ENCODE measurements around the gene PIH1D2.

The PIH1D2 gene

DNA sequence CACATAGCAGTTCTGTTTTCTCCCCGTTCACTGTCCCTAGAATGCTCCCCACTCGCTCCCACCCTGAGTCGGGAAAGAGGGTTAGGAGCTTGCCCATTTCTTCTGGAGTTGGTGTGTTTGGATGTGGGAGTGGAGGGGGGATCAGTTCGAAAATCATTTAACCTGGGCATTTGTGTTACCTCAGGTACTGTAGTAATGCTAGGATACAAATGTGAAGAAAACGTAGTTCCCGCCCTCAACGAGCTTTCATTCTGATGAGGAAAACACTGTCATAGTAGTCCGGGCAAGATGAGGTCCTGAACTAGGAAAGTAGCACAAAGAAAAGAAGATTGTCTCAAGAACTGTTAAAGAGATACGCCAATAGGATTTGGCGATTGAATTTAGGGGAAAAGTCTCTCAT, 13.4 kb upstream of the PIH1D2 start:
- no peak for DNase-seq (ENCODE audit: low spot score)
- in situ Hi-C loops (cut with MboI; ENCODE audit: low pct_unique_long_range_greater_than_20kb, low sequenced_read_pairs, unreplicated experiment), result no loop called here

DNA sequence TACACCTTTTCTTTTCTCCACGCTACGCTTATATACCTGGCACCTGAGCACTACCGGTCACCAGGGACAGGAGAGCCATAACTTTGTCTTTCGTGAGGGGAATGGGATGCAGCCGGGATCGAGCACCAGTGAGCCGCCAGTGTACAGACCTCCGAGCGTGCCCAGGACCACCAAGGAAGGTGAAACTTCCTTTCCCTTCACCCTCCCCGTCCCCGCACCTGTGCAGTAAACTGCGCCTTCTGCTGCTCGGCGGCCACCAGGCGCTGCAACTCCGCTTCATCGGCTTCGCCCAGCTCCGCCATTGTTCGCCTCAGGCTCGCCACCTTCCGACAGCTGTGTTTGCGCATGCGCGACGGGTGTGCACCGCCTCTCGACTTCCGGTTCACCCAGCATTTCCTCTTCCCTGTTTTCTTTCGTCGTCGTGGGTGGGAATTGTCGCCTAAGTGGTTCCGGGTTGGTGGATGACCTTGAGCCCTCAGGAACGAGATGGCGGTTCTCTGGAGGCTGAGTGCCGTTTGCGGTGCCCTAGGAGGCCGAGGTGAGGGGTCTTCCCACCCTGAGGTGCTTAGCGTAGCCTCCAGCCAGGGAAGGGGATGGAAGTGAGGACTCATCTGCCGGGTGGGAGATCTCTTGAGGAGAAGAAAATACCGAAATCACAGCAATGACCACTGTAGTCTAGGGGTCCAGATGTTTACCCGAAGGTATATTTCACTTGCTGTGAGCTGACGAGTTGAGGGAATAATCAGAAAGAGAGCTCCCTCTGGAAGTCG, 12.8 kb upstream of the PIH1D2 start, which contains the start of the genes SDHD and TIMM8B:
SDHD (plus strand) TSS at position 452 of the 770 bp plus-strand sequence; CDS start at position 487, 35 bp downstream.
TIMM8B (minus strand) TSS at position 335 of the 770 bp plus-strand sequence; CDS start at position 302, 33 bp downstream.
- DNase-seq (ENCODE audit: low spot score), result peak; percentile 90
- in situ Hi-C loops (cut with MboI; ENCODE audit: low pct_unique_long_range_greater_than_20kb, low sequenced_read_pairs, unreplicated experiment), result no loop called here
- TF ChIP-seq, protein P1, sequence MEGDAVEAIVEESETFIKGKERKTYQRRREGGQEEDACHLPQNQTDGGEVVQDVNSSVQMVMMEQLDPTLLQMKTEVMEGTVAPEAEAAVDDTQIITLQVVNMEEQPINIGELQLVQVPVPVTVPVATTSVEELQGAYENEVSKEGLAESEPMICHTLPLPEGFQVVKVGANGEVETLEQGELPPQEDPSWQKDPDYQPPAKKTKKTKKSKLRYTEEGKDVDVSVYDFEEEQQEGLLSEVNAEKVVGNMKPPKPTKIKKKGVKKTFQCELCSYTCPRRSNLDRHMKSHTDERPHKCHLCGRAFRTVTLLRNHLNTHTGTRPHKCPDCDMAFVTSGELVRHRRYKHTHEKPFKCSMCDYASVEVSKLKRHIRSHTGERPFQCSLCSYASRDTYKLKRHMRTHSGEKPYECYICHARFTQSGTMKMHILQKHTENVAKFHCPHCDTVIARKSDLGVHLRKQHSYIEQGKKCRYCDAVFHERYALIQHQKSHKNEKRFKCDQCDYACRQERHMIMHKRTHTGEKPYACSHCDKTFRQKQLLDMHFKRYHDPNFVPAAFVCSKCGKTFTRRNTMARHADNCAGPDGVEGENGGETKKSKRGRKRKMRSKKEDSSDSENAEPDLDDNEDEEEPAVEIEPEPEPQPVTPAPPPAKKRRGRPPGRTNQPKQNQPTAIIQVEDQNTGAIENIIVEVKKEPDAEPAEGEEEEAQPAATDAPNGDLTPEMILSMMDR (IDR thresholded peaks at IDR 0.05; ENCODE audit: extremely low read depth, insufficient read depth, missing control alignments), result no peak

More for the DNA sequence above, 13.4 kb upstream of the PIH1D2 start:
- TF ChIP-seq, protein P1 (IDR thresholded peaks at IDR 0.05; ENCODE audit: extremely low read depth, insufficient read depth, missing control alignments), result no peak

DNA sequence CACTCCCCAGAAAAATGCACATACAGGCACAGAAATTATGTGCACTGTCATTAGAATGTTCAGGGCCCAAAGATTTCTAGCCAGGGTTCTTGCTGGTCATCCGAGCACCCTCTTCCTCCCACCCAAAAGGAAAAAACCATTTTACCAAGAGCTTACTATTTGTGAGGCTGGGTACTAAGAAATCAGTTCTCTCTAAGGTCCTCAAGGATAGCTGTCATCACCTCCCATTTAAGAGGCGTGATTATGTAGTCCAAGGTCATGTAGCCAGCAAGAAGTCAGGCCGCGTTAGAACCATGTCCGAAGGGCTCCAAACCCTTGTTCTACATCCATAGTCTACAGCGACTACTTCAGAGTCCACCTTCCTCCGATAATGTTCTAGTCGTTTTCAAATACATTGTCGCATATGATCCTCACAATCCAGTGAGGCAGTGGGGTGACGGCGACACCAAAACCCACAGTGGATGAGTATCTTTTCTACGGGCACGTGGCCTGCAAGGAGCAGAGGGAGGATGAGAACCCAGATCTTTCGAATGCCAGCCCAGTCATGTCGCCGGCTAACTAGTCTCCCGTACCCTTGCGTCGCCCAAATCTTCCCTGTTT, 12.1 kb upstream of the PIH1D2 start:
- TF ChIP-seq, protein P1 (IDR thresholded peaks at IDR 0.05; ENCODE audit: extremely low read depth, insufficient read depth, missing control alignments), result no peak
- in situ Hi-C loops (cut with MboI; ENCODE audit: low pct_unique_long_range_greater_than_20kb, low sequenced_read_pairs, unreplicated experiment), result no loop called here
- peak; percentile 28 for DNase-seq (ENCODE audit: low spot score)

DNA sequence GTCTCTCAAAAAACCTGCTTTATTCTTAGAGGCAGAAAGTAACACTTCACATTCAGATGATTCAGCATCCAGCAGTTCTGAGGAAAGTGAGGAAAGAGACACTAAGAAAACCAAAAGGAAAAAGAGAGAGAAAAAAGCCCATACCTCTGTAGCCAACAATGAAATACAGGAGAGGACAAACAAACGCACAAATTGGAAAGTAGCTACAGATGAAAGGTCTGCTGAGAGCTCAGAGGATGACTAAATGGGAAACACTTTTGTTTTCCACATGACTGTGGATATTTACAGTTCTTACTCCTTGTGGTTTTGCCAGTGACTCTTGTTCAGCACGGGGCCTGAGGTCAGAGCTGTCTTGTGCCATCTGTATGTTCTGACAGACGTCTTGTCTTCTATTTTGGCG, 8.9 kb upstream of the PIH1D2 start:
- in situ Hi-C loops (cut with MboI; ENCODE audit: low pct_unique_long_range_greater_than_20kb, low sequenced_read_pairs, unreplicated experiment), result no loop called here
- TF ChIP-seq, protein P1 (IDR thresholded peaks at IDR 0.05; ENCODE audit: extremely low read depth, insufficient read depth, missing control alignments), result no peak
- DNase-seq (ENCODE audit: low spot score), result no peak

DNA sequence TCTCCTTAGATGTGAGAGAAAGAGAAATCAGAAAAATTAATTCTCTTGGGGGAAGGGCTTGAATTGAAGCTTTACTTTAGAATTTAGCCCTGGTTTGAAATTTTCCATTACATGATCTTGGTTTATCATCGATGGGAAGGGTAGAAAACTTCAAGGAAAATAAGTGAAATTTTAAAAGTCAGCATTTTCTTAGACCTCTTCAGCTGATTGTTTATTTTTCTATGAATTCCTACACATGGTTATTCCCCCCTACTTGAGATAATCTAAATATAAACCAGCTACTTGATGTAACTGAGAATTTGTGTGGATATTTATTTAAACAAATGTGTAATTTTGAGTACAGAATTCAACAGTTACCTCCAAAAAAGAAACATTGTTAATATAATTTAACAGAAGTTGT, 10.9 kb downstream of the PIH1D2 start:
- in situ Hi-C loops (cut with MboI; ENCODE audit: low pct_unique_long_range_greater_than_20kb, low sequenced_read_pairs, unreplicated experiment), result no loop called here
- no peak for DNase-seq (ENCODE audit: low spot score)
- TF ChIP-seq, protein P1 (IDR thresholded peaks at IDR 0.05; ENCODE audit: extremely low read depth, insufficient read depth, missing control alignments), result no peak

DNA sequence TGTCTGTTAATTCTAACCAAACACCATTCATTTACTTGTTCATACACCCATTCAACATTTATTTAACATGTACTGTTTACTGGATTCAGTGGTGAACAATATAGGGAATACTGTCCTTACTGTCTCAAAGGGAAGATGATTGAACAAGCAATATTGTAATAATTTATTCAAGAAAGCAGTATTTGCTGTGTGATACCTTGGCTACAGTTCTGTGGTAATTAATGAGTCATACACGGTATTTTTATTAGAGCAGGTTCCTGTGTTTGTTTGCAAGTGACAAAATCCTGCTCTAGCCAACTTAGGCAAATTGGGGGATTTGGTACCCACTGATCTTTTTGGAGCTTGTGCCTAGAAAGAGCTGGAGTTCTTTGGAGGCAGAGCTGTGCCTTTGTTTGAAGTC, 15.7 kb downstream of the PIH1D2 start:
- no peak for DNase-seq (ENCODE audit: low spot score)
- in situ Hi-C loops (cut with MboI; ENCODE audit: low pct_unique_long_range_greater_than_20kb, low sequenced_read_pairs, unreplicated experiment), result no loop called here
- TF ChIP-seq, protein P1 (IDR thresholded peaks at IDR 0.05; ENCODE audit: extremely low read depth, insufficient read depth, missing control alignments), result no peak
